HepG2 (cell line): Measurements from ENCODE around the gene UST. TPM values are rescaled to one million over a fixed set of nuclear protein-coding genes. Genes with fewer than 3 reads are reported as not detected.

ENCODE experiments used
- ATAC-seq: fragments of 200-7000 bp; cut with Tn5 transposase; 3 replicates; pipeline ENCODE4 v1.9.1; 2020; ENCODE audit warnings: mild to moderate bottlenecking, moderate library complexity
- BruUV-seq: library from RNA; stranded (reverse); fragments of 400-500 nt; replicated peaks from 2 replicates; lab custom pipeline; 2021; lab: Mats Ljungman, UMichigan
- CTCF ChIA-PET: fragments of 300-600 bp; formaldehyde crosslinking; extraction: SDS; loops from one replicate; lab custom pipeline; 2021; ENCODE audit warnings: low total read pairs, inconsistent platforms, low intra/inter-chr PET ratio; lab: Yijun Ruan, JAX
- POLR2A ChIA-PET: fragments of 350-600 bp; sonication (Branson Sonifier 250); formaldehyde crosslinking; loops from one replicate; lab custom pipeline; 2020; ENCODE audit warnings: antibody characterized with exemption, inconsistent platforms; lab: Yijun Ruan, JAX
- DNase-seq: peaks from one replicate; pipeline ENCODE4 v3.0.0-alpha.2; 2015; ENCODE audit warnings: low spot score
- FAIRE-seq: peaks from 3 replicates; lab custom pipeline; 2011; peaks lifted over from hg19 to GRCh38; lab: Jason Lieb, UNC
- H2AFZ ChIP-seq: one replicate; pipeline ENCODE4 v1.6.1; 2011; ENCODE audit warnings: low read length, inconsistent platforms
- H3K27ac ChIP-seq: fragments of 300-600 bp; 3 replicates; pipeline ENCODE4 v1.8.0; 2011; ENCODE audit warnings: mixed run types, mild to moderate bottlenecking, mixed read lengths, low read length, inconsistent platforms; ENCODE audit not compliant: insufficient read depth; ENCODE audit errors: extremely low read length
- H3K27me3 ChIP-seq, 2 experiments: fragments of 200-600 bp in 1 of 2; 2 replicates in 1 of 2; 3 replicates in 1 of 2; pipeline versions ENCODE4 v1.6.0 to v1.8.0; 2011; ENCODE audit warnings: low read length in 2 of 2, mild to moderate bottlenecking in 2 of 2, moderate library complexity in 2 of 2, inconsistent platforms in 1 of 2; ENCODE audit not compliant: insufficient read depth in 2 of 2, control insufficient read depth in 1 of 2
- H3K36me3 ChIP-seq, 2 experiments: fragments of 200-600 bp in 1 of 2; replicated peaks in 1 of 2; 2 replicates in 1 of 2; 3 replicates in 1 of 2; pipeline versions ENCODE4 v1.5.1 to v1.8.0; 2011; ENCODE audit warnings: low read length in 2 of 2, inconsistent platforms in 1 of 2; ENCODE audit not compliant: insufficient read depth in 2 of 2, control insufficient read depth in 1 of 2
- H3K4me1 ChIP-seq: 2 replicates; pipeline ENCODE4 v1.5.1; 2012; ENCODE audit warnings: low read length, inconsistent platforms; ENCODE audit not compliant: insufficient read depth
- H3K4me2 ChIP-seq: 2 replicates; pipeline ENCODE4 v1.6.0; 2011; ENCODE audit warnings: low read depth, low read length, inconsistent platforms
- H3K4me3 ChIP-seq, 3 experiments: fragments of 200-600 bp in 1 of 3; sonication (generic), shearing (Covaris generic) in 1 of 3; replicated peaks in 1 of 3; 2 replicates each; pipeline ENCODE4 v1.5.1; 2011 to 2016; ENCODE audit warnings: low read length in 3 of 3, inconsistent platforms in 2 of 3, low read depth in 2 of 3, mild to moderate bottlenecking in 2 of 3, control low read depth in 1 of 3, mixed read lengths in 1 of 3; ENCODE audit not compliant: insufficient read depth in 1 of 3
- H3K79me2 ChIP-seq: one replicate; pipeline ENCODE4 v1.6.1; 2011; ENCODE audit warnings: low read length, inconsistent platforms; ENCODE audit not compliant: insufficient read depth
- H3K9ac ChIP-seq: 2 replicates; pipeline ENCODE4 v1.6.0; 2011; ENCODE audit warnings: mild to moderate bottlenecking, low read depth, low read length, inconsistent platforms; ENCODE audit not compliant: insufficient read depth
- H3K9me3 ChIP-seq: 2 replicates; pipeline ENCODE4 v1.5.1; 2012; ENCODE audit warnings: mild to moderate bottlenecking, low read length
- H4K20me1 ChIP-seq: 2 replicates; pipeline ENCODE4 v1.6.0; 2011; ENCODE audit warnings: inconsistent platforms, mild to moderate bottlenecking, low read length, moderate library complexity; ENCODE audit not compliant: insufficient read depth
- EHMT2 ChIP-seq: fragments of 200-600 bp; sonication (generic); IDR thresholded peaks from 2 replicates; pipeline ENCODE4 v1.7.0; 2017; ENCODE audit warnings: antibody characterized with exemption, low read depth, low read length, borderline replicate concordance
- FOXA3 ChIP-seq: IDR thresholded peaks from 2 replicates; pipeline ENCODE4 v1.6.1; 2016; ENCODE audit warnings: missing genetic modification reagents, missing compliant biosample characterization
- MEIS2 ChIP-seq: sonication (generic); formaldehyde crosslinking; IDR thresholded peaks from 2 replicates; pipeline ENCODE4 v1.9.0; 2021; ENCODE audit warnings: mild to moderate bottlenecking, missing genetic modification reagents
- RXRA ChIP-seq: sonication (generic); formaldehyde crosslinking; IDR thresholded peaks from 2 replicates; pipeline ENCODE4 v1.5.1; 2020; ENCODE audit warnings: missing genetic modification reagents
- RXRB ChIP-seq: IDR thresholded peaks from 2 replicates; pipeline ENCODE4 v1.6.1; 2016; ENCODE audit warnings: borderline replicate concordance, missing genetic modification reagents, missing compliant biosample characterization
- SOX5 ChIP-seq: IDR thresholded peaks from 2 replicates; pipeline ENCODE4 v1.6.1; 2016; ENCODE audit warnings: borderline replicate concordance
- ZNF232 ChIP-seq: sonication (generic); formaldehyde crosslinking; IDR thresholded peaks from 2 replicates; pipeline ENCODE4 v1.4.0; 2020; ENCODE audit warnings: missing genetic modification reagents, borderline replicate concordance
- ZNF605 ChIP-seq: sonication (generic); formaldehyde crosslinking; IDR thresholded peaks from 2 replicates; pipeline ENCODE4 v1.8.0; 2022; ENCODE audit warnings: mild to moderate bottlenecking, missing genetic modification reagents
- ZNF644 ChIP-seq: IDR thresholded peaks from 2 replicates; pipeline ENCODE4 v1.6.1; 2016; ENCODE audit warnings: low read depth
- ZNF839 ChIP-seq: sonication (generic); formaldehyde crosslinking; IDR thresholded peaks from 2 replicates; pipeline ENCODE4 v1.4.0; 2020; ENCODE audit warnings: missing genetic modification reagents, mild to moderate bottlenecking, borderline replicate concordance
- WGBS: methylation state at CpG from one replicate; pipeline ENCODE4 v1.1.6; 2017; ENCODE audit warnings: low lambda C conversion rate; 5-methylcytosine and 5-hydroxymethylcytosine counted together
- in situ Hi-C: cut with HindIII; loops from 2 replicates; pipeline ENCODE4 v1.10.0; 2017; ENCODE audit warnings: low pct_unique_long_range_greater_than_20kb; ENCODE audit not compliant: extremely low pct_ligation_motif_present
- intact Hi-C: fragments of 100-400 bp; cut with micrococcal nuclease; formaldehyde crosslinking; loops from one replicate; pipeline ENCODE4 v1.10.0; 2022; ENCODE audit not compliant: unreplicated experiment
- polyA plus RNA-seq, 8 experiments: library from polyadenylated mRNA; depleted of rRNA in 3 of 8; stranded (reverse) in 7 of 8; unstranded in 1 of 8; fragments of >200 nt; fragmentation: Illumina TruSeq in 4 of 8; extraction: Trizol in 4 of 8; gene quantifications; 2 replicates each; pipeline versions ENCODE4 v1.2.1 to v1.2.3, GENCODE V29; 2011 to 2016; ENCODE audit warnings: low read depth in 4 of 8, missing spikeins in 1 of 8, mixed read lengths in 1 of 8; ENCODE audit not compliant: insufficient read depth in 1 of 8
- total RNA-seq, 5 experiments: library from RNA; depleted of rRNA; stranded (reverse); fragments of >200 nt; fragmentation: Illumina TruSeq; extraction: Trizol; gene quantifications; 2 replicates each; pipeline ENCODE4 v1.2.3, GENCODE V29; 2016; ENCODE audit warnings: low read depth in 1 of 5
- TF ChIP-seq, protein P1 (sequence below): sonication (generic); formaldehyde crosslinking; IDR thresholded peaks from 2 replicates; pipeline ENCODE4 v1.8.1; 2023; ENCODE audit warnings: missing genetic modification reagents, inconsistent platforms, borderline replicate concordance
- TF ChIP-seq, protein P2 (sequence below): sonication (generic); formaldehyde crosslinking; IDR thresholded peaks from one replicate; pipeline ENCODE4 v1.5.1; 2020; ENCODE audit warnings: mild to moderate bottlenecking, missing genetic modification reagents; ENCODE audit errors: not compliant biosample characterization
- TF ChIP-seq, protein P3 (sequence below): sonication (generic); formaldehyde crosslinking; IDR thresholded peaks from 2 replicates; pipeline ENCODE4 v1.4.0; 2020; ENCODE audit warnings: missing genetic modification reagents

The UST gene
- total and polyA plus RNA-seq, 2 of the 13 experiments (the other 11 are each of a cell fraction or from before 2014, with no cell fraction given) = 0.27 TPM; not detected in 1

DNA sequence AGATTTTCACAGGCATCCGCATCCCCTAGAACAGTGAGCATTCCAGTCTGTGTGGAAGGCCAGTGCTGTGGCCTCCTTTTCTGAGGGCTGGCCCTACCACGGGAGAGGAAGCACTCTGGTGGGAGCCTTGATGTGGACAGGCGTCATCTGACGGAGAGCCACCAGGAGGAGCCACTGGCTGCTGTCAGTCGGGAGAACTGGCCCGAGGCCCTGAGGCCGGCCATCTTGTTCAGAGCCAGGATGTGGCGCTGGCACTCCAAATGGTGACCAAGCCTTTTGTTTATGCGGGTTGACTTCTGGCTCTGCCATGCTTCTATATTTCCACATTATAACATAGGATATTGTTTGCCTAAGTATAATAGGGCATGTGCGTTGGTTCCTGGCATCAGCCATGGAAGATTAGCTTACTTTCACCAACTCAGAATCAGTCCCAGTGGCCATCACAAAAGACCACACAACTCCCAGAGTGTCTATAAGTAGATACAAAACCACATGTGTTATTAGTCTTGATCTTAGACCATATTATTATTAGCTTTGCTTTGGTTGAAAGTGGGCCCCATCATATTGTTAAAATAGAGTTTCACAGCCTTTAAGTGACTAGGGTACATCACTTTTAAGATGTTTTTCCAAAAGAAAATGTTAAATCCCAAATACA, 296.8 kb downstream of the UST start:
- ChIA-PET POLR2A (no interaction called here), CTCF (interaction anchor here (2.0 kb wide), 1 partner anchor 388 kb away, joined by 10 read pairs; no protein-coding TSS in a partner anchor)
- no peak overlapping the region for H3K27ac ChIP-seq
- H3K9ac ChIP-seq = no peak overlapping the region
- no peak overlapping the region for H3K4me2 ChIP-seq
- no peaks in the 10 kb centered on the region for H3K9me3 ChIP-seq
- DNase-seq = peak; percentile 36
- in situ Hi-C loops = no loop called here
- H3K79me2 ChIP-seq = no peaks in the 10 kb centered on the region
- H3K36me3 ChIP-seq = no peaks in the 10 kb centered on the region
- H3K4me3 ChIP-seq = no peak overlapping the region
- no peak for FAIRE-seq
- H3K4me1 ChIP-seq = peaks cover 10% of the 10 kb centered on the region; the same call in 1 of the 2 replicates
- intact Hi-C loops = no loop called here
- 55% methylated on average over 8 of the region's 10 CpGs for WGBS
- H4K20me1 ChIP-seq = no peaks in the 10 kb centered on the region
- H2AFZ ChIP-seq = no peak overlapping the region
- no TSS peak for BruUV-seq
- peak; percentile 79 for ATAC-seq
- no peaks in the 10 kb centered on the region for H3K27me3 ChIP-seq
- TF ChIP-seq RXRB (CRISPR knock-in tag) (no peak), ZNF839 (CRISPR knock-in tag) (no peak), SOX5 (CRISPR knock-in tag) (no peak), ZNF232 (no peak), RXRA (CRISPR knock-in tag) (peak; percentile 40; the same call in 1 of the 2 replicates), FOXA3 (CRISPR knock-in tag) (no peak), EHMT2 (peak; percentile 91), MEIS2 (CRISPR knock-in tag) (no peak), ZNF605 (CRISPR knock-in tag) (no peak), ZNF644 (CRISPR knock-in tag) (0 out of 2 replicates have a peak, but pooled peaks have one; percentile 41)
- TF ChIP-seq, protein P1, sequence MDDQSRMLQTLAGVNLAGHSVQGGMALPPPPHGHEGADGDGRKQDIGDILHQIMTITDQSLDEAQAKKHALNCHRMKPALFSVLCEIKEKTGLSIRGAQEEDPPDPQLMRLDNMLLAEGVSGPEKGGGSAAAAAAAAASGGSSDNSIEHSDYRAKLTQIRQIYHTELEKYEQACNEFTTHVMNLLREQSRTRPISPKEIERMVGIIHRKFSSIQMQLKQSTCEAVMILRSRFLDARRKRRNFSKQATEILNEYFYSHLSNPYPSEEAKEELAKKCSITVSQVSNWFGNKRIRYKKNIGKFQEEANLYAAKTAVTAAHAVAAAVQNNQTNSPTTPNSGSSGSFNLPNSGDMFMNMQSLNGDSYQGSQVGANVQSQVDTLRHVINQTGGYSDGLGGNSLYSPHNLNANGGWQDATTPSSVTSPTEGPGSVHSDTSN (CRISPR knock-in tag) = no peak
- TF ChIP-seq, protein P2, sequence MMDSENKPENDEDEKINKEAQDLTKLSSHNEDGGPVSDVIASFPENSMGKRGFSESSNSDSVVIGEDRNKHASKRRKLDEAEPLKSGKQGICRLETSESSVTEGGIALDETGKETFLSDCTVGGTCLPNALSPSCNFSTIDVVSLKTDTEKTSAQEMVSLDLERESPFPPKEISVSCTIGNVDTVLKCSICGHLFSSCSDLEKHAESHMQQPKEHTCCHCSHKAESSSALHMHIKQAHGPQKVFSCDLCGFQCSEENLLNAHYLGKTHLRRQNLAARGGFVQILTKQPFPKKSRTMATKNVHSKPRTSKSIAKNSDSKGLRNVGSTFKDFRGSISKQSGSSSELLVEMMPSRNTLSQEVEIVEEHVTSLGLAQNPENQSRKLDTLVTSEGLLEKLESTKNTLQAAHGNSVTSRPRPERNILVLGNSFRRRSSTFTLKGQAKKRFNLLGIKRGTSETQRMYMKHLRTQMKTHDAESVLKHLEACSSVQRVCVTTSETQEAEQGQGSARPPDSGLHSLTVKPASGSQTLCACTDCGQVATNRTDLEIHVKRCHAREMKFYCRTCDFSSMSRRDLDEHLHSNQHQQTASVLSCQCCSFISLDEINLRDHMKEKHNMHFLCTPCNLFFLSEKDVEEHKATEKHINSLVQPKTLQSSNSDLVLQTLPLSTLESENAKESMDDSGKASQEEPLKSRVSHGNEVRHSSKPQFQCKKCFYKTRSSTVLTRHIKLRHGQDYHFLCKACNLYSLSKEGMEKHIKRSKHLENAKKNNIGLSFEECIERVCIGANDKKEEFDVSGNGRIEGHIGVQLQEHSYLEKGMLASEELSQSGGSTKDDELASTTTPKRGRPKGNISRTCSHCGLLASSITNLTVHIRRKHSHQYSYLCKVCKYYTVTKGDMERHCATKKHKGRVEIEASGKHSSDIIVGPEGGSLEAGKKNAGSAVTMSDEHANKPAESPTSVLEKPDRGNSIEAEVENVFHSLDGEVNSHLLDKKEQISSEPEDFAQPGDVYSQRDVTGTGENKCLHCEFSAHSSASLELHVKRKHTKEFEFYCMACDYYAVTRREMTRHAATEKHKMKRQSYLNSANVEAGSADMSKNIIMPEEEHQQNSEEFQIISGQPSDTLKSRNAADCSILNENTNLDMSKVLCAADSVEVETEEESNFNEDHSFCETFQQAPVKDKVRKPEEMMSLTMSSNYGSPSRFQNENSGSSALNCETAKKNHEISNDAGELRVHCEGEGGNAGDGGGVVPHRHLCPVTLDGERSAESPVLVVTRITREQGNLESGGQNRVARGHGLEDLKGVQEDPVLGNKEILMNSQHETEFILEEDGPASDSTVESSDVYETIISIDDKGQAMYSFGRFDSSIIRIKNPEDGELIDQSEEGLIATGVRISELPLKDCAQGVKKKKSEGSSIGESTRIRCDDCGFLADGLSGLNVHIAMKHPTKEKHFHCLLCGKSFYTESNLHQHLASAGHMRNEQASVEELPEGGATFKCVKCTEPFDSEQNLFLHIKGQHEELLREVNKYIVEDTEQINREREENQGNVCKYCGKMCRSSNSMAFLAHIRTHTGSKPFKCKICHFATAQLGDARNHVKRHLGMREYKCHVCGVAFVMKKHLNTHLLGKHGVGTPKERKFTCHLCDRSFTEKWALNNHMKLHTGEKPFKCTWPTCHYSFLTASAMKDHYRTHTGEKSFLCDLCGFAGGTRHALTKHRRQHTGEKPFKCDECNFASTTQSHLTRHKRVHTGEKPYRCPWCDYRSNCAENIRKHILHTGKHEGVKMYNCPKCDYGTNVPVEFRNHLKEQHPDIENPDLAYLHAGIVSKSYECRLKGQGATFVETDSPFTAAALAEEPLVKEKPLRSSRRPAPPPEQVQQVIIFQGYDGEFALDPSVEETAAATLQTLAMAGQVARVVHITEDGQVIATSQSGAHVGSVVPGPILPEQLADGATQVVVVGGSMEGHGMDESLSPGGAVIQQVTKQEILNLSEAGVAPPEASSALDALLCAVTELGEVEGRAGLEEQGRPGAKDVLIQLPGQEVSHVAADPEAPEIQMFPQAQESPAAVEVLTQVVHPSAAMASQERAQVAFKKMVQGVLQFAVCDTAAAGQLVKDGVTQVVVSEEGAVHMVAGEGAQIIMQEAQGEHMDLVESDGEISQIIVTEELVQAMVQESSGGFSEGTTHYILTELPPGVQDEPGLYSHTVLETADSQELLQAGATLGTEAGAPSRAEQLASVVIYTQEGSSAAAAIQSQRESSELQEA (CRISPR knock-in tag) = no peak
- TF ChIP-seq, protein P3, sequence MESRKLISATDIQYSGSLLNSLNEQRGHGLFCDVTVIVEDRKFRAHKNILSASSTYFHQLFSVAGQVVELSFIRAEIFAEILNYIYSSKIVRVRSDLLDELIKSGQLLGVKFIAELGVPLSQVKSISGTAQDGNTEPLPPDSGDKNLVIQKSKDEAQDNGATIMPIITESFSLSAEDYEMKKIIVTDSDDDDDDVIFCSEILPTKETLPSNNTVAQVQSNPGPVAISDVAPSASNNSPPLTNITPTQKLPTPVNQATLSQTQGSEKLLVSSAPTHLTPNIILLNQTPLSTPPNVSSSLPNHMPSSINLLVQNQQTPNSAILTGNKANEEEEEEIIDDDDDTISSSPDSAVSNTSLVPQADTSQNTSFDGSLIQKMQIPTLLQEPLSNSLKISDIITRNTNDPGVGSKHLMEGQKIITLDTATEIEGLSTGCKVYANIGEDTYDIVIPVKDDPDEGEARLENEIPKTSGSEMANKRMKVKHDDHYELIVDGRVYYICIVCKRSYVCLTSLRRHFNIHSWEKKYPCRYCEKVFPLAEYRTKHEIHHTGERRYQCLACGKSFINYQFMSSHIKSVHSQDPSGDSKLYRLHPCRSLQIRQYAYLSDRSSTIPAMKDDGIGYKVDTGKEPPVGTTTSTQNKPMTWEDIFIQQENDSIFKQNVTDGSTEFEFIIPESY (CRISPR knock-in tag) = peak; percentile 63
